ENCODE results near the gene USHBP1.

USHBP1 gene

DNA sequence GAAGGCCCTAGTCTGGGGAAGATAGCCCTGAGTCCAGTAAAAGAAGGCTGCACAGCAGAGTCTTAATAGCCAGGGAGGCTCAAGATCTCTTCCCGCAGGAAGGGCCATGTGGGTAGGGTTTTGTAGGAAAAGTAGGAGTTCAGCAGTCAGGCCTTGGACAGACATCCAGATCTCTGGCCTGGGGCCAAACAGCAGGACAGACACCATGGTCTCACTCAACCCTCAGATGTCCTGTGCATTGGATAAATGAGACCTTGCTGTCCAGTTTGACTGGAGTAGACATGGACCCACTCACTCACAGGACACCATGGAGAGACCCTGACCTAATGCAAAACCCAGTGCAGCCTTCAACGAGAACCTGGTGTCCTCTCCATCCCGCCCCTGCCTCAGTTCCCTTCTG is 34.7 kb downstream of the USHBP1 start:
- no peak overlapping the region for H3K4me2 ChIP-seq (ENCODE audit: insufficient read depth, low read length)
- no peaks in the 10 kb centered on the region for H3K9me3 ChIP-seq (ENCODE audit: insufficient read depth, low read length, severe bottlenecking)
- H2AFZ ChIP-seq (ENCODE audit: low read depth, low read length): no peak overlapping the region
- no peaks in the 10 kb centered on the region for H3K27me3 ChIP-seq (ENCODE audit: insufficient read depth, low read length, poor library complexity)
- no peak overlapping the region for H3K4me3 ChIP-seq (ENCODE audit: low read depth in 1 of 2, low read length in 2 of 2)
- no peak for ATAC-seq (ENCODE audit: insufficient read depth, low read depth)
- no peak overlapping the region for H3K9ac ChIP-seq (ENCODE audit: low read depth, low read length)
- H4K20me1 ChIP-seq (ENCODE audit: insufficient read depth, low read length): peaks cover 36% of the 10 kb centered on the region
- H3K27ac ChIP-seq (ENCODE audit: low read length): no peak overlapping the region
- peaks cover 26% of the 10 kb centered on the region for H3K79me2 ChIP-seq (ENCODE audit: insufficient read depth, low read length)
- TF ChIP-seq, protein P1, sequence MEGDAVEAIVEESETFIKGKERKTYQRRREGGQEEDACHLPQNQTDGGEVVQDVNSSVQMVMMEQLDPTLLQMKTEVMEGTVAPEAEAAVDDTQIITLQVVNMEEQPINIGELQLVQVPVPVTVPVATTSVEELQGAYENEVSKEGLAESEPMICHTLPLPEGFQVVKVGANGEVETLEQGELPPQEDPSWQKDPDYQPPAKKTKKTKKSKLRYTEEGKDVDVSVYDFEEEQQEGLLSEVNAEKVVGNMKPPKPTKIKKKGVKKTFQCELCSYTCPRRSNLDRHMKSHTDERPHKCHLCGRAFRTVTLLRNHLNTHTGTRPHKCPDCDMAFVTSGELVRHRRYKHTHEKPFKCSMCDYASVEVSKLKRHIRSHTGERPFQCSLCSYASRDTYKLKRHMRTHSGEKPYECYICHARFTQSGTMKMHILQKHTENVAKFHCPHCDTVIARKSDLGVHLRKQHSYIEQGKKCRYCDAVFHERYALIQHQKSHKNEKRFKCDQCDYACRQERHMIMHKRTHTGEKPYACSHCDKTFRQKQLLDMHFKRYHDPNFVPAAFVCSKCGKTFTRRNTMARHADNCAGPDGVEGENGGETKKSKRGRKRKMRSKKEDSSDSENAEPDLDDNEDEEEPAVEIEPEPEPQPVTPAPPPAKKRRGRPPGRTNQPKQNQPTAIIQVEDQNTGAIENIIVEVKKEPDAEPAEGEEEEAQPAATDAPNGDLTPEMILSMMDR (IDR thresholded peaks at IDR 0.05; ENCODE audit: borderline replicate concordance, extremely low read depth, low read length, poor library complexity, severe bottlenecking): no peak
- no peak for TF ChIP-seq EZH2 (IDR thresholded peaks at IDR 0.05; ENCODE audit: borderline replicate concordance, low read depth, low read length, severe bottlenecking)
- H3K4me1 ChIP-seq (ENCODE audit: insufficient read depth, low read length): peaks cover 35% of the 10 kb centered on the region
- no peak for DNase-seq
- peaks cover 40% of the 10 kb centered on the region for H3K36me3 ChIP-seq (ENCODE audit: insufficient read depth, low read length)

DNA sequence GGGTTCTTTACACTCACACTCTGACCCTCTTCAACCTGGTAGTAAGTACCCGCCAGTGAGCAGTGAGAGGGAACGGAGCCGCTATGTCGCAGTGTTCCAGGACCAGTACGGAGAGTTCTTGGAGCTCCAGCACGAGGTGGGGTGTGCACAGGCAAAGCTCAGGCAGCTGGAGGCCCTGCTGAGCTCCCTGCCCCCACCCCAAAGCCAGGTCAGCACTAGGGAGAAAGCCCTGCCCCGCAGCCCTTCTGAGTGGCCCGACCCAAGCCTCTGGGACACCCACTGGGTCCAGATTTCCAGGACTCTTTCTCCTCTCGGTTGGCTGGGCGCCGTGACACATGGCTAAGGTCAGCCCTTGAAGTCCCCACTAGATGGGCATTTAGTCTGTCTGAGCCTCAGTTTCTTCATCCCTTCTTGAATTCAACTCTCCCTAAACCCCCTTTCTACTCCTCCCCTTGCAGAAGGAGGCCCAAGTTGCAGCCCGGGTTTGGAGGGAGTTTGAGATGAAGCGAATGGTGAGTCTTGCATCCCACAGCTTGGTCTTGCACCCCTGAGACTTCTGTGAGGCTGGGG is 36.7 kb downstream of the USHBP1 start:
- H3K36me3 ChIP-seq (ENCODE audit: insufficient read depth, low read length): peaks cover 28% of the 10 kb centered on the region
- peaks cover 19% of the 10 kb centered on the region for H4K20me1 ChIP-seq (ENCODE audit: insufficient read depth, low read length)
- H3K9ac ChIP-seq (ENCODE audit: low read depth, low read length): no peak overlapping the region
- DNase-seq (no peak), ATAC-seq (ENCODE audit: insufficient read depth, low read depth) (no peak)
- no peaks in the 10 kb centered on the region for H3K27me3 ChIP-seq (ENCODE audit: insufficient read depth, low read length, poor library complexity)
- no peak overlapping the region for H3K27ac ChIP-seq (ENCODE audit: low read length)
- H3K4me2 ChIP-seq (ENCODE audit: insufficient read depth, low read length): peak overlapping the region; percentile 15; the same call in 1 of the 2 replicates
- peaks cover 26% of the 10 kb centered on the region for H3K4me1 ChIP-seq (ENCODE audit: insufficient read depth, low read length)
- H3K79me2 ChIP-seq (ENCODE audit: insufficient read depth, low read length): peaks cover 8% of the 10 kb centered on the region; the same call in 1 of the 2 replicates
- H3K4me3 ChIP-seq (ENCODE audit: low read depth in 1 of 2, low read length in 2 of 2): no peak overlapping the region
- H3K9me3 ChIP-seq (ENCODE audit: insufficient read depth, low read length, severe bottlenecking): no peaks in the 10 kb centered on the region
- no peak overlapping the region for H2AFZ ChIP-seq (ENCODE audit: low read depth, low read length)
- TF ChIP-seq, protein P1 (IDR thresholded peaks at IDR 0.05; ENCODE audit: borderline replicate concordance, extremely low read depth, low read length, poor library complexity, severe bottlenecking): no peak
- TF ChIP-seq EZH2 (IDR thresholded peaks at IDR 0.05; ENCODE audit: borderline replicate concordance, low read depth, low read length, severe bottlenecking): no peak

DNA sequence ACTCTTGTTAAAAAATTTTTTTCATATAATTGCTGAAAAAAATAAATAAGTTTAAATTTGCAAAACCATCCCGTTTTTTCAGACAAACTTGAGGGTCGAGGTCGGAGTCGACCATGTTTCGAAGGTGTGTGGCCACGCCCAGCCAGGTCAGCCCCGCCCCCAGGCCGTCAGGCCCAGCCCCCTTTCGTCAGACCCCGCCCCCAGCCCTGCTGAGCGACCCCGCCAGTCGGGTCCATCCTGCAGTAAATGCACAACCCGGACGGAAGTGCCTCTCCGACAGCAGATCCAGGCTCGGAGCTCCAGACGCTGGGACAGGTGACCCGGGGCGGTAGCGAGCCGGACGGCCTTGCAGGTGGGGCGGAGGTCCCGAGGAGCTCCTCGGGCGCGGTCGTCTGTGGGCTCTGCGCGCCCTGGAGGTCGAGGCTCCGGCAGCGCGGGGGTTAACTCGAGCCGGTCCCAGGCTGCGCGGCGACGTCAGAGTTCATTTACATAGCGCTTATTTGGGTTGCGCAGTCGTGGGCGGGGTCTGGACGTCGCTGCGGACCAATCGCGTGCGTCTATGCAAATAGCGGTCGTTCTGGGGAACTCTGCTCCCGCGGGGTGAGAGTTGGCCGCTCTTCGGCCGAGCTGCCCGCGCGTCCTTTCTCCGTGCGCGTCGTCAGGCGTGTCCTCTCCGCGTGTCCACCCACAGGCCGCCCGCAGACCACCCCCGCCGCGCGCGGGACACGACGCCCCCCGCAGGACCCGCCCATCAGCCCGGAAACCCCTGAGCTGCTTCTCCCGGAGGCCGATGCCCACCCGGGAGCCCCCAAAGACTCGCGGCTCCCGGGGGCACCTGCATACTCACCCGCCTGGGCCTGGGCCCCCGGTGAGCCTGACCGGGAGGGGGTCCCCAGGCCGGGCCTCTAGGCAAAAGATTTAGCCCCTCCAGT is 38.3 kb downstream of the USHBP1 start, which contains the start of gene OCEL1:
OCEL1 (plus strand) TSS at position 225 of the 932 bp plus-strand sequence; CDS start at position 247, 22 bp downstream.
- Histone ChIP-seq H3K9ac (ENCODE audit: low read depth, low read length) (peak within 1 kb of the TSS; percentile 64), H3K27me3 (ENCODE audit: insufficient read depth, low read length, poor library complexity) (no peaks in the 10 kb centered on the region), H3K36me3 (ENCODE audit: insufficient read depth, low read length) (peaks cover 13% of the 10 kb centered on the region), H3K4me1 (ENCODE audit: insufficient read depth, low read length) (peaks cover 26% of the 10 kb centered on the region), H3K79me2 (ENCODE audit: insufficient read depth, low read length) (no peaks in the 10 kb centered on the region), H2AFZ (ENCODE audit: low read depth, low read length) (peak within 1 kb of the TSS; percentile 91), H3K9me3 (ENCODE audit: insufficient read depth, low read length, severe bottlenecking) (no peaks in the 10 kb centered on the region), H3K4me3 (ENCODE audit: low read depth in 1 of 2, low read length in 2 of 2) (peak within 1 kb of the TSS; percentile 32 to 75), H3K27ac (ENCODE audit: low read length) (peak within 1 kb of the TSS; percentile 62), H3K4me2 (ENCODE audit: insufficient read depth, low read length) (peak within 1 kb of the TSS; percentile 86), H4K20me1 (ENCODE audit: insufficient read depth, low read length) (peaks cover 7% of the 10 kb centered on the region)
- peak; percentile 92 for ATAC-seq (ENCODE audit: insufficient read depth, low read depth)
- TF ChIP-seq, protein P1 (IDR thresholded peaks at IDR 0.05; ENCODE audit: borderline replicate concordance, extremely low read depth, low read length, poor library complexity, severe bottlenecking): no peak
- TF ChIP-seq EZH2 (IDR thresholded peaks at IDR 0.05; ENCODE audit: borderline replicate concordance, low read depth, low read length, severe bottlenecking): no peak
- DNase-seq: peak; percentile 97
